SK-N-DZ (cell line): ENCODE data around the gene PXDN.

Source experiments
- DNase-seq: peaks from one replicate; pipeline ENCODE4 v3.0.0-alpha.2; 2015; ENCODE audit warnings: low spot score

Gene PXDN

DNA sequence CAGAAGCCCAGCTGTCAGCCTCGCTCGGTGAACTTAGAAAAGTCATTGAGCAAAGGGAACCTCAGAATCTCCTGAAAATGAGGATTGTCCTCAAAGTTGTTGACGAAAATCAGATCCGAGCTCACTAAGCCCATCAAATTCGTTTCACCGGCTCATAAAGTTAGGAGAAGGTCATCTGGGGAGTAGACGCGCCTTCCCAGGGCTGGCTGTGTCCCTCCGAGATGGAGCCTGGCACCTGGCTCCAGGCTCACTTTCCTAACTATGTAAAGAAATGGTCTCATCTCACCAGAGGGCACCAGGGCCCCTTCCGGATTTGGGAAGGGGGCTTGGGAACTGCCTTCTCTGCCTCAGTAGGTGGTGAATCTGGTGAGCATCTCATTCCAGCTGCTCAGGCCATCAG, 145.5 kb downstream of the PXDN start:
- DNase-seq: no peak

DNA sequence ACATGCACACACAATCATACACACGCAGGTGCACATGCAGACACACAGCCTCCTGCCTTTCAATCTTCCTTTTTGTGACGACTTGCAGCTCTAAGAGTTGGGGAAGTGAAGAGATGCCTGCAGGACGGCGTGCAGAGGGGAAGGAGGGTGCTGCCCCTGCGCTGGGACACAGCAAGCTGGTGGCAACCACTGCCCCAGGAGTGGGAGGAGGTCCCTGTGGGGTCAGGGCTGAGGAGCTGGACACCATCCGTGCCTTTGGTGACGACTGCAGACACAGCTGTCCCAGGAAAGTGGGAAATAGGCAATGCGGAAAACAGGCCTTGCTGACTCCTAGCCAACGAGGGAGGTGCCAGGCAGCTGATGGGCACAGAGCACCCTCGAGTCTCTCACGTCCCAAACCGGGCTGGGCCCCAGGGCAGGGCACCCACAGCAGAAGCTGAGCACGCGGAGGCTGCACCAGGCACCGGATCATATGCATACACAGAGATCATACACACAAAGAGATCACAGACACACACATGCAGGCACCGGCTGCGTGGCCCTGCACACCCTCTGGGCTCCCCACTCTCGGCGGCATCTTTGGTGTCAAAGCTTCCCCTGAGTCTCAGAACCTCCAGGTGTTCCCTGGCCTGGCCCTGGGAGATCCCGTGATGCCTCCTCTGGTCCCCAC, 146.1 kb downstream of the PXDN start:
- no peak for DNase-seq

DNA sequence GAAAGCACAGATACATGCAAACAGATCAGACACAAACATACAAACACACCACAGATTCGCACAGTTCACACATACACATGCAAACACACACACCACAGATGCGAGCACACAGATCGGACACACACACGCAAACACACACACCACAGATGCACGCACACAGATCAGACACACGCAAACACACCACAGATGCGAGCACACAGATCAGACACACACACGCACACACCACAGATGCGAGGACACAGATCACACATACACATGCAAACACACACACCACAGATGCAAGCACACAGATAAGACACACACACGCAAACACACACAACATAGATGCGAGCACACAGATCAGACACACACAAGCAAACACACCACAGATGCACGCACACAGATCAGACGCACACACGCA, 149.0 kb downstream of the PXDN start:
- no peak for DNase-seq

DNA sequence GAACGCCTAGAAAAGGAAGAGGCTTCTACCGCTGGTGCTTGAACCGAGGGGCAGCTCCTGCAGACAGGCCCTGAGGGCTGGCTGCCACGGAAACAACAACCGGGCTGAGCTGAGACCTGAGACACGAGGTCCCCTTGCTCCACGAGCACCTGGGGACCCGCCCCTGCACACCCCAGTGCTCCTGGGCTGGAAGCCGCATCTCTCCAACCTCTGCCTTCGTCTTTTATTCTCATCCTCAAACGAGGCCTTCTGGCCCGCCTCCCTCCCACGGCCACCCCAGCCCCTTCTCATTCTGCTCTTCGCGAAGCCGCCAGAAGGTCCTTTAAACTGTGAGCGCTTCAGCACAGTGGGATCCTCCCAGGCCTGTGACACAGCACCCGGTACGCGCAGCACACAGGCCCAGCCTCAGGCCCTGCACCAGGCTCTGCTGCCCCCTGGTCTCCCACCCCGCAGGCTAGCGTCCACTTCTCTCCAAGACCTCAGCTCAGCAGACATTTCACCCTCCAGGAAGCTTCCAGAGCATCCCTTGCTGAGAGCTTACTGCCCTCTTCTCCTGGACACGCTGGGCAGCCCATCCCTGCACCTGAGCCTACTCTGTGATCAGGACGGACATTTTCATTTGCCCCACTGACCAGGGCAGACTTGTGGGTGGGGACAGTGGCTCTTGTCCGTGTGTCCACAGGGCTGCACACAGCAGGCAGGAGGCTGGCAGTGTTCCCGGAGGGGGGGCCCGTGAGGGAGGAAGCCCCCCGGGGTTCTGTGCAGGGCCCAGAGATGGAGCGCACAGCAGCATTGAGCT, 149.7 kb downstream of the PXDN start:
- peak; percentile 64 for DNase-seq

DNA sequence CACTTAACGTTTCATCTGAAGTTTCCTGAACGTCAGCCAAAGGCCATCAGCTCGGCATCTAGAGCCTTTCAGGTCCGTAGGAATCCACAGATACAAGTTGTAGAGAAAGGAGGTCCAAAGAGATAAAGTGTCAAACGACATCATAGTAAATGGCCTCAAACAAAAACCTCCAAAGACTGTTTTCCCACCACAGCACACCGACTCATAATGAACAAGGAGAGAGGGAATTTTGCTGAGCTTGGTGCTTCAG, 150.3 kb downstream of the PXDN start:
- peak; percentile 56 for DNase-seq

DNA sequence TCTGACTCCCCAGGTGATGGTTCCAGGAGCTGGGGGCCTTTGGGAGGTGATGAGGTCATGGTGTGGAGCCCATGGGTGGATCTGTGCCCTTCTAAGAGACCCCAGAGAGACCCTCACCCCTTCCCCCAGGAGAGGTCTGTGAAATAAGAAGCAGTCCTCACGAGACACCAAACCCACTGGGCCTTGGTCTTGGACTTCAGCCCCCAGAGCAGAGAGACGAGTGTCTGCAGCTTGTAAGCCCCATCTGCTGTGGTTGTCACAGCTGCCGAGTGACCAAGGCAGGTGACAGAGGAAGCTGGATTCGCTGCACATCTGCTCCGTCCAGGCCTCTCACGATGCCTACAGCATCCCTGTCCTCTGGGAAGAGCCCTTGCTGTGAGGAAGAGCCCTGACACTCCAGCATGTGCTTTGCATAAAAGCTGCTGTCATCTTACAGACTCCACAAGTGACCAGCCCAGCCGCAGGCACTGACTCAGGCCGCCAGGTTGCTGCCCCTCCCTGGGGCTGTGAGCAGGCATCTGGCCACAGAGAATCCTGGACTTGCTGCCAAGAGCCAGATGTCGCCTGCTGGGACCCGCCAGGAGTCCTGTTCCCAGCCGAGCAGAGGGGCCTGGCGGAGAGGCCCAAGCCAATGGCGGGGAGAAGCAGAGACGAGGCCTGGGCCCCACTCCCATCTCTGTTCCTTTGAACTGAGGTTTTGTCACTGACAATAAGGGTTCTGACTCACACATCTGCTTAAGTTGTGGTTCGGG, 150.8 kb downstream of the PXDN start:
- DNase-seq: peak; percentile 86

DNA sequence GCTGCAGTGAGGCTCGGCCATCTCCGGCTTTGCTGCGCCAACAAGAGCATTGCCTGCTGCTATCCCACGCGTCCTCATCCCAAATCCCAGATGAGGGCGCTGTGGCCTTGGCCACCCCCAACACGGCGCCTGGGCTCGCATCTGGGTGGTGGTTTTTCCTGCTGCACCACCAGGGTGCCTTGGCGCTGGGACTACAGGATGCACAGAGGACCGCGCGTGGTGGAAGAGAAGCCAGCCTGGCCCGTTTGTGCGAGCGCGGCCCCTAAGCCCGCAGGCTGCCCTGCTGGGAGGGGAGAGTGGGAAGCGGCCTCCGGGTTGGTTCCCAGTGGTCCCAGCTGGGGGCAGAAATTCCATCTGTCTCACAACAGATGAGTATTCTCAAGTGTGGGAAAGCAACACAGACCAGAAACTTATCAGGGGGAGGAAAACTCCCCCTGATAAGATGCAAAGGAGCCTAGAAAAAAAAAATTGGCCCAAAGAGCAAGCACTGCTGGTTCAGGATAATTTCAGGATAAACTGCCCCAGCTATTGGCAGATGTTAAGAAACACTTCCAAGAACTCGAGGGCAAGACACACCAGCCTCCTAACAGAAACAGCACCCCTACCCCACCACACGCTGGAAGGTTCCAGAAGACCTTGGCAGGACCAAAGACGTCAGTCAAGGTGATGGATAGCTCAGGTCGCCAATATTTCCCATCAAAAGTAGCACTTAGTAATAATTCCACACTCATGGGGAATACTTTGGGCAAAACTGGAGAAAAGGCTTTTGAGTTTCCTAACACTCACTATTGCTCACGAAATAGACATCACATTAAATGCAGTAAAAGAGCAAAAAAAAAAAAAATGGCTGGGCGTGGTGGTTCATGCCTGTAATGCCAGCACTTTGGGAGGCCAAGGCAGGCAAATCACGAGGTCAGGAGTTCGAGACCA, 152.1 kb downstream of the PXDN start:
- peak; percentile 69 for DNase-seq

DNA sequence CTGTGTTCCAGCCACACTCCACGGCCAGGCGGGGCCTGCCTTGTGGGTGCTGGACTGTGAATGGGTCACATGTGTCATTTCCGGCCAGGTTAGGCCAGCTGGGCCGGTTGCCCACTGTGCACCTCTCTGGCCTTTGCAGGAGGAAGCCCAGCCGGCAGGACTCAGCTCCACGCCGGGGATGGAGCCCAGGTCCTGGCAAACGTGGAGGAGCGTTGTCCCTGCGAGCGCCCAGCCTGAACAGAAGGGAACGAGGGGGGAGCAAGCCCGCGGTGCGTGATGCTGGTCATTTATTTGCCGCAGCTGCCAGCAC, 152.9 kb downstream of the PXDN start:
- no peak for DNase-seq

DNA sequence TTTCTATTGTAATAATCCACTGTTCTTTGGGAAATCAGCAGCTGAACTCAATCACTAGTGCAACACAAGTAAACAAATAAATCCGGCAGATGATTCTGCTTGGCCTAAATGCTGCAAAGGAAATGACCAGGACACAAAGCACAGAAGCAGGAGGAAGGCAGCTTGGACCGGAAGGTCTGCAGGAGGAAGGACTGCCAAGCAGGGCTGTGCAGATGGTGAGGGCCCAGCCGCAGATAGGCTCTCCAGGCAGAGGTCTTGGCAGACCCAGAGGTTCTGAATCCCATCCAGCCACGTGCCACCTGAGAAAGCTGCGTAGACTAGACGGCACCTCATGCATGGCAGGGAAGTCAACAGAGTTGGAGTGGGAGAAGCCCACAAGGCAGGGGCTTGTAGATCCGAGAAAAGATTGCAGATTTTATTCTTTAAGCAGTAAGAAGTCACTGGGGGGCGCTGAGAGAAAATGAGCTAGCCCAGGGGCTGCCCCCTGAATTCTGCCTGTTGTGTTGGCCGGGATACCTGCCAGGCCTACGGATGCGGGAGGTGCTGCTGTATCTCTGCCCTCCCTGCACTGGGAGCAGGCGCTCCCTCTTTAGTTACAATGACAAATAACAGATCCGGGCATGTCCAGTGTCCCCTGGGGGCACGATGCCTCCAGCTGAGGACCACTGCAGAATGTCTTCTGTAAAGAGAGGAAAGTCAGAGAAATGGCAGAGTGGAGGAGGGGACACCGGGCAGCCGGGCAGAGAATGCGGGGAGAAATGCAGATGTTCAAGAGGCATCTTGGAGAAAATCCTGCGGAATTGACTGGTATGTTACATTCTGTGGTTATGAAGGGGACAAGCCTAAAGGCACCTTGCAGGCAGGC, 153.5 kb downstream of the PXDN start:
- DNase-seq: peak; percentile 69

DNA sequence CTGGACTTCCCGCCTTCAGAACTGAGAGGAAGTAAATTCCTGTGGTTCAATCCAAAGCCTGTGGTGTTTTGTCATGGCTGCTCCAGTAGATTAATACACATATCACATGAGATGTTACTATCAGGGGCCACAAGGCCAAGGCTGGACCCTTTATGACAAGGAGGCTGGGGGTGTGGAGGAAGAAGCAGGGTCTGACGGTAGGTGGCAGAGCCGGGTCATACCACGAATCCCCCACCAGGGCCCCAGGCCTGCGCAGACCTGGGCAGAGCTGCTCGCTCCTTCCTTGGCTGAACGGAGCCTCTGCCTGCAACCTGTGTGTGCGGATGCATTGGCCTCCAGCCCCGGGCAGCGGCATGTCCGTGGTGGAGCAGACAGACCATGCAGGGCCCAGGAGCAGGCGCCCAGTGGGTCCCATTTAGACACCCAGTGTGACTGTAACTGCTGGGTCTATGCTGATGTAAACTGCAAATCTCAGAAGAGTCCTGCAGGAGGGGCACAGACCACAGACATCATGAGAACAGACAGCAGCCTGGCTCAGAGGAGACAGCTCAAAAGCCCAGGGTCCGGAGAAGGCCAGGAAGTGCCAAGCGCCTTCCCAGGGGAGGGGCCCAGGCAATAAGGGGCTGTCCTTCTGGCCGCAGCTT, 155.2 kb downstream of the PXDN start:
- peak; percentile 62 for DNase-seq

DNA sequence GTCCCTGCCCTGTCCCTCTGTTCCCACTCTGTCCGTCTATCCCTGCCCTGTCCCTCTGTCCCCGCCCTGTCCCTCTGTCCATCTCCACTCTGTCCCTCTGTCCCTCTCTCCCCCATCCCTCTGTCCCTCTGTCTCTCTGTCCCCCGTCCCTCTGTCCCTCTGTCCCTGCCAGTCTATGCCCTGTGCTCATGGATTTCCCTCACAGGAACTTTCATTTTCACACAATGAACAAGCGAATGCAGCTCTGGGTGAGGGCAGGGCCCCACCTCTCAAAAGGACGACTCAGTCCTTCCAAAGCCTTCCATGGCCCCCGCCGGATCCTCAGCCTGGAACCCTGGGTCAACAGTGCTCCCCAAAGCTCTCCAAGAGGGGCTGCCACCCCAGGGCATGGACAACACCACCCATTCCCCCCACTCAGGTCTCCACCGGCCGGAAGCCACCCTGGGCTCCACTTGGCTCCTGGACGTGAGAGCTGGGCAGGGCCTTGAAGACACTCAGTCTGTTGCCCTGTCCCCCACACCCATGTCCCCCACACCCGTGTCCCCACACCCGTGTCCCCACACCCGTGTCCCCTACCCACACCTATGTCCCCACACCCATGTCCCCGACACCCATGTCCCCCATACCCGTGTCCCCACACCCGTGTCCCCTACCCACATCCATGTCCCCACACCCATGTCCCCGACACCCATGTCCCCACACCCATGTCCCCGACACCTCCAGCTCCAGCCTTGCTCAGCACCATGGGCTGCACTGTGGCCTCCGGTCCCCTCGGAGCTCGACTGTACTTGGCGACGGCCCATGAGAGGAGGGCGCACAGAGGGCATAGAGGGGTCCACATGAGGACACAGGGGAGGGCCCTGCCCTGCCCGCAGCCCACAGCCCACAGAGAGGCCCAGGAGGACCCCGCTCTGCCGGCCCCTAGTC, 156.0 kb downstream of the PXDN start:
- no peak for DNase-seq

DNA sequence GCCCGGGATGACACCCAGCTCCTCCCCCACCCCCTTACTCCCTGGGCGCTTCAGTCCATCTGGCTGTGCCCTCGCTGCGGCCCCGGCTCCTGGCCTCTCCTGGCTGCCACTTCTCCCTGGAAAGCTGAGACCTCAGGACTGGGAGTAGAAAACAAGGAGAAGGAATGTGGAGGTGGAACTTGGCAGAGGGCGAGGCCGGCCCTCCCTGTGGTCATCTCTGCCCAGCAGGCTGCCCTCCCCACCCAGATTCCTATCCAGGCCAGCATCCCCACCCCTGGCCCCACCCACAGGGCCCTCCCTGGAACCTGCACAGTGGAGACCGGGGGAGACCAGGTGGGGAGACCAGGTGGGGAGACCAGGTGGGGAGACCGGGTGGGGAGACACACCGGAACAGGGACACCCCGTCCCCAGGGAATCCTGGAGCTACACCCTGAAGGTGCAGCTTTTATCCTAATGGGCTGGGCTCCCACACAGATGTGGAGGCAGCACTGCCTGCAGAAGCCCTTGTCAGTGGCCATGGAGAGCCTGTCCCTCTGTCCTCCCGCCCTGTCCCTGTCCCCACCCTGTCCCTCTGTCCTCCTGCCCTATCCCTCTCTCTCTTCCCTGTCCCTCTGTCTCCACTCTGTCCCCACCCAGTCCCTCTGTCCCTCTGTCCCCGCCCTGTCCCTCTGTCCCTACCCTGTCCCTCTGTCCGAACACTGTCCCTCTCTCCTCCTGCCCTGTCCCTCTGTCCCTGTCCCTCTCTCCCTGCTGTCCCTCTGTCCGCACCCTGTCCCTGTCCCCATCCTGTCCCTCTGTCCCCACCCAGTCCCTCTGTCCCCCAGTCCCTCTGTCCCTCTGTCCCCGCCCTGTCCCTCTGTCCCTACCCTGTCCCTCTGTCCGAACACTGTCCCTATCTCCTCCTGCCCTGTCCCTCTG, 157.1 kb downstream of the PXDN start:
- no peak for DNase-seq

DNA sequence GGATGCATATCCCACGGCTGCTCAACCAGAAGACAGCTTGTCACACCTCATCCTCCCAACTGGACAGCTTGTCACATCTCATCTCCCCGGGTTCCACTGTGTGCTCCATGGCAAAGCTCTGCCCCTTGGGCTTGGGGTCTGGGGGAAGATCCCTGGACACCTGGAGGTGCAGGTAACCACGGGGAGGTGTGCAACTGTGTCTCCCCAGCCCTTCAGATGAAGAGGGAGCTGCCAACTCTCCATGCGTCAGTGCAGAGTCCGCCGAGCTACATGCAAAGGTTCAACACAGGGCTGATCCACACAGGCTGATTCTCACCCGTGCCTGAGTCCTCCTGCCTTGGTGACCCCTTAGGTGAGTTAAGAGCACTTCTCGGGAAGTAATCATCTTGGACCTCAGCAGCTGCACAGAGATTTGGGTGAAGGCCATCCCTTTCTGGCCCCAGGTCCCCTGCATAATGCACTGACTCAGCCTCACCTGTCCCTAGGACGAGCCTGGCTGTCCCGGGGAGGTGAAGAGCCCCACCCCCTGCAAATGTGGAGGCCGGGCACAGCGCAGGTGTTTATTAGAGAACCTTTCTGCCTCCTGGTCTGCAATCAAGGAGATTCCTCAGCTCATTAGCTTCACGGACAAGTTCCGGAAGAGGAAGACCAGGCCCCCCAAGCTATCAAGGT, 157.9 kb downstream of the PXDN start:
- no peak for DNase-seq

DNA sequence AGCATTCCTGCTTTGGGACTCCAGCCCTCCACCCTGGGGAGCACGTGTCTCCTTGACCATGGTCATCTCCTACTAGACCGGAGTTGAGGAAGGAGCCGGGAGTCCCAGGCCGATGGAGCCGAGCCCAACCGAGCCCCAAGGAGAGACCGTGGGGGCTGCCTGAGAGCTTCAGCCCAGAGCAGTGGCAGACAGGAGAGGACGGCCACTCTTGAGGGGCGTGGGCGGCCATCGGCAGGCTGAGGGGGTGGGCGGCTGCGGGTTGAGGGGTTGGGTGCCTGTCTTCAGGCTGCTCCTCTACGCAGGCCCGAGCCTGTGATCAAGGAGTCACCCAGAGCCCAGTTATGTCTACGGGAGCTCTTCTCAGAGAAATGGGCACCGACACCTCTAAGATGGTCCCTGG, 158.7 kb downstream of the PXDN start:
- no peak for DNase-seq

DNA sequence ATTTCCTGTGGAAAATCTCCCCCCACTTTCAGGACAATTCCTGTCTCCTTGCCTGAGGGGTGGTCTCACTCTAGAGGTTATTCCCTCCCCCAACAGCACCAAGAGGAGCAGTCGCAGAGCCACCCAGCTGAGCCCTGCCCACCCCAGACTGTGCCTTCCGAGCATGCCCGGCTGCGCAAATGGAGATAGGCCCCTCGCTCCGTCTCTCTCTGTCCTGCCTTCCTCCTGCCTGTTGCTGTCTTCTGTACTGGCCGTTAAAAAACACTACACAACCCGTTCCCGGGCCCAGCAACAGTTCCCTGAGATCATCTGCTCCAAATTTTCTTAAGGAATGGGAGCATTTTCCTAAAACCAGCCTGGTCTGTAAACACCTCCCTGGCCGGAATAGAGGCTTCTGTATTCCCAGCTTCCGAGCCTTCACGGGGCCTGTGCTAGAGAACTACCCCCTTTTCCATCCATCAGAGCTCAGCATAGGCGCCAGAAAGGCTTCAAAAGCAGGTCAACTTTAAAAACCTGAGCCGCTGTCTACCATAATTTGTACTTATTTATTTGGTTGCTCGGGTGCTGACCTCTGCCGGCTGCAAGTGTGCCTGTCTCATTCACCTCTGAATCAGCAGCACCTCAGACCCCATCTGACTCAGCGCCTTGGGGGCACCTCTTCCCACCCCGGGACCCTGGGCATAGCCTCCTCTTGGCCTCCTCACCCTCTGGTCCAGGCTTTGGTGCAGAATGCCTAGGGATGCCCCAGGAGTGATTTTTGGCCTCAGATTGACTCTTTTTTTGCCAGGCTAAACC, 159.4 kb downstream of the PXDN start:
- no peak for DNase-seq

DNA sequence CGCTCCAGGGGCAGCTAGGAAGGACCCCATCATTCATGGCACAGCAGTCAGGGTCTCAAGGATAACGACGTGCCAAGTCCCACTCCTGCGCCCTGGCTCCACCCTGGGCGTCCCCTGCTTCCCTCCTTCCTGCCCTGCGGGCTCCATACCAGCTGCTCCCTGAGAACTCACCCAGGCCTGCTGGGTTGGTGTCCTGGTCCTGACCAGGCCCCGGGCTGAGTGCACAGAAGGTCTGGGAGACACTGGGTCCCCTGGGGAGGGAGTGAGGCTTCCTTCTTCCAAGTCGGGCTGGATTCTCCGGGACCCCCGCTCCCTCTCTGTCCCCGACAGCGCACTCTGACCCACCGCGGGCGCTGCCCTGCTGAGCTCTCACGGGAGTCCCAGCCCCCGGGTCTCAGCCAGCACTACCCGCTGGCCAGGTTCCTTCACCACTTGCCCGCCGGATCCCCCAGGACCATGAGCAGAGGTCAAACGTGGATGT, 160.2 kb downstream of the PXDN start:
- DNase-seq: no peak

DNA sequence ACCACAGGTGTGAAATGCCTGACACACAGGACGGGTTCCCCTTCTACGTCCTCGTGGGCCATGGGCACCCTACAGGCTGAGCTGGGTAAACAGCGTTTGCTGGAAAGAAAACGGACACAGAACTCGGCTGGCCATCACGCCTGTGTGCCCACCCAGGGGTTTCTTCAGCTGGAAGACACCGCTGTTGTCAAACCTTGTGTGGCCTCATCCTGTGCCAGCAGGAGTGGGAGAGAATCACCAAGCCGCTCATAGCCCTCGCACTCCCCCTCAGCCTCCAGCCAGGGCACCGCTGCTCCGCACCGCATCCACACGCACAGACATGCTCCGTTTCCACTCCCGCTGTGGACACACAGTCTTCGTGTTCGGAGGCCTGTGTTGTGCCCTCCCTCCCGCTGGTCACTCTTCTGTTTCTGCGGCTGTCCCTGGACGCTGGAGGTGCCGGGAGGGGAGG, 161.4 kb downstream of the PXDN start:
- no peak for DNase-seq
